ENCODE results near the gene CAMSAP2.
"Not testable (repeated sequence)": the region's sequence is repeated elsewhere in the genome, so short reads cannot be mapped to it uniquely, and the experiment has no call there.

The CAMSAP2 gene

GRCh38 chr1:200802042-200802441 lies 63.3 kb downstream of the CAMSAP2 start:
- no peaks in the 10 kb centered on the region for H3K36me3 ChIP-seq (ENCODE audit: control insufficient read depth, insufficient read depth, low read length)
- H3K4me3 ChIP-seq (ENCODE audit: insufficient read depth, low read depth, low read length, poor library complexity, severe bottlenecking), result no peak overlapping the region
- no peaks in the 10 kb centered on the region for H3K27me3 ChIP-seq (replicated peaks; ENCODE audit: control insufficient read depth, insufficient read depth, low read length, poor library complexity, severe bottlenecking)
- no peak for DNase-seq
- no peaks in the 10 kb centered on the region for H3K9me3 ChIP-seq (ENCODE audit: control insufficient read depth, low read length)
- H3K27ac ChIP-seq (ENCODE audit: insufficient read depth, low read length, poor library complexity, severe bottlenecking), result no peak overlapping the region
- no peaks in the 10 kb centered on the region for H3K4me1 ChIP-seq (ENCODE audit: control insufficient read depth, insufficient read depth, low read length, poor library complexity, severe bottlenecking)

GRCh38 chr1:200802865-200803512 lies 64.3 kb downstream of the CAMSAP2 start:
- Histone ChIP-seq H3K27ac (ENCODE audit: insufficient read depth, low read length, poor library complexity, severe bottlenecking) (no peak overlapping the region), H3K4me1 (ENCODE audit: control insufficient read depth, insufficient read depth, low read length, poor library complexity, severe bottlenecking) (no peaks in the 10 kb centered on the region), H3K27me3 (replicated peaks; ENCODE audit: control insufficient read depth, insufficient read depth, low read length, poor library complexity, severe bottlenecking) (no peaks in the 10 kb centered on the region), H3K9me3 (ENCODE audit: control insufficient read depth, low read length) (no peaks in the 10 kb centered on the region), H3K4me3 (ENCODE audit: insufficient read depth, low read depth, low read length, poor library complexity, severe bottlenecking) (no peak overlapping the region), H3K36me3 (ENCODE audit: control insufficient read depth, insufficient read depth, low read length) (no peaks in the 10 kb centered on the region)
- DNase-seq, result peak; percentile 39 to 61 (median 40)

- H3K27me3 ChIP-seq (replicated peaks; ENCODE audit: control insufficient read depth, insufficient read depth, low read length, poor library complexity, severe bottlenecking), result no peaks in the 10 kb centered on the region
- no peak for DNase-seq
- H3K4me1 ChIP-seq (ENCODE audit: control insufficient read depth, insufficient read depth, low read length, poor library complexity, severe bottlenecking), result no peaks in the 10 kb centered on the region
- H3K9me3 ChIP-seq (ENCODE audit: control insufficient read depth, low read length), result no peaks in the 10 kb centered on the region
- H3K36me3 ChIP-seq (ENCODE audit: control insufficient read depth, insufficient read depth, low read length), result no peaks in the 10 kb centered on the region
- H3K4me3 ChIP-seq (ENCODE audit: insufficient read depth, low read depth, low read length, poor library complexity, severe bottlenecking), result no peak overlapping the region
- no peak overlapping the region for H3K27ac ChIP-seq (ENCODE audit: insufficient read depth, low read length, poor library complexity, severe bottlenecking)
Observed at GRCh38 chr1:200805719-200806118, 67.0 kb downstream of the CAMSAP2 start.

- DNase-seq, result no peak
- H3K9me3 ChIP-seq (ENCODE audit: control insufficient read depth, low read length), result no peaks in the 10 kb centered on the region
- H3K27ac ChIP-seq (ENCODE audit: insufficient read depth, low read length, poor library complexity, severe bottlenecking), result no peak overlapping the region
- no peak overlapping the region for H3K4me3 ChIP-seq (ENCODE audit: insufficient read depth, low read depth, low read length, poor library complexity, severe bottlenecking)
- no peaks in the 10 kb centered on the region for H3K27me3 ChIP-seq (replicated peaks; ENCODE audit: control insufficient read depth, insufficient read depth, low read length, poor library complexity, severe bottlenecking)
- H3K4me1 ChIP-seq (ENCODE audit: control insufficient read depth, insufficient read depth, low read length, poor library complexity, severe bottlenecking), result no peaks in the 10 kb centered on the region
- no peaks in the 10 kb centered on the region for H3K36me3 ChIP-seq (ENCODE audit: control insufficient read depth, insufficient read depth, low read length)
Observed at GRCh38 chr1:200808846-200809245, 70.2 kb downstream of the CAMSAP2 start.

GRCh38 chr1:200811704-200812103 lies 73.0 kb downstream of the CAMSAP2 start:
- DNase-seq, result no peak
- Histone ChIP-seq H3K4me3 (ENCODE audit: insufficient read depth, low read depth, low read length, poor library complexity, severe bottlenecking) (no peak overlapping the region), H3K4me1 (ENCODE audit: control insufficient read depth, insufficient read depth, low read length, poor library complexity, severe bottlenecking) (no peaks in the 10 kb centered on the region), H3K27me3 (replicated peaks; ENCODE audit: control insufficient read depth, insufficient read depth, low read length, poor library complexity, severe bottlenecking) (no peaks in the 10 kb centered on the region), H3K36me3 (ENCODE audit: control insufficient read depth, insufficient read depth, low read length) (no peaks in the 10 kb centered on the region), H3K9me3 (ENCODE audit: control insufficient read depth, low read length) (no peaks in the 10 kb centered on the region), H3K27ac (ENCODE audit: insufficient read depth, low read length, poor library complexity, severe bottlenecking) (no peak overlapping the region)

GRCh38 chr1:200816624-200817224 lies 78.0 kb downstream of the CAMSAP2 start:
- H3K27me3 ChIP-seq (replicated peaks; ENCODE audit: control insufficient read depth, insufficient read depth, low read length, poor library complexity, severe bottlenecking); DNase-seq; H3K27ac ChIP-seq (ENCODE audit: insufficient read depth, low read length, poor library complexity, severe bottlenecking); H3K36me3 ChIP-seq (ENCODE audit: control insufficient read depth, insufficient read depth, low read length); H3K4me3 ChIP-seq (ENCODE audit: insufficient read depth, low read depth, low read length, poor library complexity, severe bottlenecking); H3K4me1 ChIP-seq (ENCODE audit: control insufficient read depth, insufficient read depth, low read length, poor library complexity, severe bottlenecking); H3K9me3 ChIP-seq (ENCODE audit: control insufficient read depth, low read length): not testable (repeated sequence)

GRCh38 chr1:200818248-200818647 lies 79.6 kb downstream of the CAMSAP2 start:
- Histone ChIP-seq H3K36me3 (ENCODE audit: control insufficient read depth, insufficient read depth, low read length) (no peaks in the 10 kb centered on the region), H3K27me3 (replicated peaks; ENCODE audit: control insufficient read depth, insufficient read depth, low read length, poor library complexity, severe bottlenecking) (no peaks in the 10 kb centered on the region), H3K27ac (ENCODE audit: insufficient read depth, low read length, poor library complexity, severe bottlenecking) (no peak overlapping the region), H3K9me3 (ENCODE audit: control insufficient read depth, low read length) (no peaks in the 10 kb centered on the region), H3K4me3 (ENCODE audit: insufficient read depth, low read depth, low read length, poor library complexity, severe bottlenecking) (no peak overlapping the region), H3K4me1 (ENCODE audit: control insufficient read depth, insufficient read depth, low read length, poor library complexity, severe bottlenecking) (no peaks in the 10 kb centered on the region)
- DNase-seq, result no peak

GRCh38 chr1:200819726-200820125 lies 81.0 kb downstream of the CAMSAP2 start:
- no peak for DNase-seq
- no peaks in the 10 kb centered on the region for H3K27me3 ChIP-seq (replicated peaks; ENCODE audit: control insufficient read depth, insufficient read depth, low read length, poor library complexity, severe bottlenecking)
- no peak overlapping the region for H3K27ac ChIP-seq (ENCODE audit: insufficient read depth, low read length, poor library complexity, severe bottlenecking)
- no peaks in the 10 kb centered on the region for H3K9me3 ChIP-seq (ENCODE audit: control insufficient read depth, low read length)
- H3K36me3 ChIP-seq (ENCODE audit: control insufficient read depth, insufficient read depth, low read length), result no peaks in the 10 kb centered on the region
- H3K4me3 ChIP-seq (ENCODE audit: insufficient read depth, low read depth, low read length, poor library complexity, severe bottlenecking), result no peak overlapping the region
- no peaks in the 10 kb centered on the region for H3K4me1 ChIP-seq (ENCODE audit: control insufficient read depth, insufficient read depth, low read length, poor library complexity, severe bottlenecking)

GRCh38 chr1:200831091-200831490 lies 92.4 kb downstream of the CAMSAP2 start:
- no peaks in the 10 kb centered on the region for H3K4me1 ChIP-seq (ENCODE audit: control insufficient read depth, insufficient read depth, low read length, poor library complexity, severe bottlenecking)
- H3K9me3 ChIP-seq (ENCODE audit: control insufficient read depth, low read length), result no peaks in the 10 kb centered on the region
- H3K4me3 ChIP-seq (ENCODE audit: insufficient read depth, low read depth, low read length, poor library complexity, severe bottlenecking), result no peak overlapping the region
- H3K36me3 ChIP-seq (ENCODE audit: control insufficient read depth, insufficient read depth, low read length), result no peaks in the 10 kb centered on the region
- H3K27ac ChIP-seq (ENCODE audit: insufficient read depth, low read length, poor library complexity, severe bottlenecking), result no peak overlapping the region
- DNase-seq, result no peak
- no peaks in the 10 kb centered on the region for H3K27me3 ChIP-seq (replicated peaks; ENCODE audit: control insufficient read depth, insufficient read depth, low read length, poor library complexity, severe bottlenecking)

GRCh38 chr1:200834383-200834782 lies 95.7 kb downstream of the CAMSAP2 start:
- Histone ChIP-seq H3K4me1 (ENCODE audit: control insufficient read depth, insufficient read depth, low read length, poor library complexity, severe bottlenecking) (no peaks in the 10 kb centered on the region), H3K9me3 (ENCODE audit: control insufficient read depth, low read length) (no peaks in the 10 kb centered on the region), H3K36me3 (ENCODE audit: control insufficient read depth, insufficient read depth, low read length) (no peaks in the 10 kb centered on the region), H3K27ac (ENCODE audit: insufficient read depth, low read length, poor library complexity, severe bottlenecking) (no peak overlapping the region), H3K27me3 (replicated peaks; ENCODE audit: control insufficient read depth, insufficient read depth, low read length, poor library complexity, severe bottlenecking) (no peaks in the 10 kb centered on the region), H3K4me3 (ENCODE audit: insufficient read depth, low read depth, low read length, poor library complexity, severe bottlenecking) (no peak overlapping the region)
- no peak for DNase-seq
